ENCODE results near the gene RUFY3. TPM values are rescaled to one million over a fixed set of nuclear protein-coding genes. Genes with fewer than 3 reads are reported as not detected.
A peak's percentile ranks its signal among the peaks of the same experiment; 100 is the strongest.

The RUFY3 gene
- total and polyA plus RNA-seq, 2 of the 13 experiments (the other 11 are each of a cell fraction or from before 2014, with no cell fraction given), result 17.9 to 25.3 TPM

- TF ChIP-seq ZNF761 (CRISPR knock-in tag; conservative IDR thresholded peaks at IDR 0.05) (0 out of 2 replicates have a peak, but pooled peaks have one; percentile 41), MLLT10 (CRISPR knock-in tag; IDR thresholded peaks at IDR 0.05) (no peak), CENPT (CRISPR knock-in tag; IDR thresholded peaks at IDR 0.05; ENCODE audit: low read depth) (0 out of 2 replicates have a peak, but pooled peaks have one; percentile 18), GMEB1 (CRISPR knock-in tag; IDR thresholded peaks at IDR 0.05; ENCODE audit: borderline replicate concordance) (no peak), ZBTB8A (CRISPR knock-in tag; IDR thresholded peaks at IDR 0.05; ENCODE audit: borderline replicate concordance, low read depth) (no peak), RBFOX2 (IDR thresholded peaks at IDR 0.05; ENCODE audit: low read depth, low read length) (peak; percentile 91), DZIP1 (CRISPR knock-in tag; IDR thresholded peaks at IDR 0.05) (no peak), REST (IDR thresholded peaks at IDR 0.05; ENCODE audit: borderline replicate concordance in 1 of 2, low read depth in 1 of 2, low read length in 2 of 2) (peak in 1 of 2 experiments; percentile 16; a peak in 1 of 4 replicates), ZFP82 (CRISPR knock-in tag; IDR thresholded peaks at IDR 0.05; ENCODE audit: borderline replicate concordance) (no peak), MXD4 (CRISPR knock-in tag; IDR thresholded peaks at IDR 0.05) (no peak), ZFYVE20 (CRISPR knock-in tag; IDR thresholded peaks at IDR 0.05; ENCODE audit: borderline replicate concordance, low read depth) (peak; percentile 58; the same call in 1 of the 2 replicates), E2F1 (CRISPR knock-in tag; IDR thresholded peaks at IDR 0.05) (no peak), ASH2L (IDR thresholded peaks at IDR 0.05; ENCODE audit: insufficient read length, low read depth, low read length) (no peak), ZNF550 (CRISPR knock-in tag; IDR thresholded peaks at IDR 0.05; ENCODE audit: borderline replicate concordance) (no peak), SETDB1 (CRISPR knock-in tag; IDR thresholded peaks at IDR 0.05; ENCODE audit: borderline replicate concordance) (no peak), ISX (CRISPR knock-in tag; conservative IDR thresholded peaks at IDR 0.05) (no peak), ZFX (CRISPR knock-in tag; IDR thresholded peaks at IDR 0.05; ENCODE audit: low read depth) (peak; percentile 78; the same call in 1 of the 2 replicates), KLF16 (CRISPR knock-in tag; IDR thresholded peaks at IDR 0.05) (peak in 1 of 2 experiments; percentile 24; a peak in 1 of 4 replicates), TP53 (CRISPR knock-in tag; conservative IDR thresholded peaks at IDR 0.05) (no peak), MYC (CRISPR knock-in tag; IDR thresholded peaks at IDR 0.05; ENCODE audit: borderline replicate concordance) (peak; percentile 62)
Observed at GRCh38 chr4:70839589-70840093, 117.9 kb downstream of the RUFY3 start, which contains the start of gene GRSF1 (continued).
